Measurements from ENCODE around the gene C20orf202. TPM values are rescaled to one million over a fixed set of nuclear protein-coding genes. Genes with fewer than 3 reads are reported as not detected.

The C20orf202 gene
- total and polyA plus RNA-seq, 8 donors: 0.13 to 0.23 (median 0.16) TPM; not detected in 4

- Histone ChIP-seq H3K36me3 (no peaks in the 10 kb centered on the region), H3K4me3 (no peak overlapping the region), H3K27ac (no peak overlapping the region), H3K9me3 (no peaks in the 10 kb centered on the region), H3K4me1 (no peaks in the 10 kb centered on the region), H3K27me3 (no peaks in the 10 kb centered on the region)
- 76 to 80% methylated on average over 7 of the region's 7 CpGs for WGBS, 2 donors
- no peak for FAIRE-seq
- TF ChIP-seq CTCF (IDR thresholded peaks at IDR 0.05): no peak
- DNase-seq: no peak
- no peak for ATAC-seq
- intact Hi-C loops (cut with DNase I): loop anchor here in 1 of 3 donors (10.0 kb wide), 1 partner anchor 383 kb away; no protein-coding TSS in a partner anchor
Measured at GRCh38 chr20:1197801-1198200, 5.5 kb upstream of the C20orf202 start.

DNA sequence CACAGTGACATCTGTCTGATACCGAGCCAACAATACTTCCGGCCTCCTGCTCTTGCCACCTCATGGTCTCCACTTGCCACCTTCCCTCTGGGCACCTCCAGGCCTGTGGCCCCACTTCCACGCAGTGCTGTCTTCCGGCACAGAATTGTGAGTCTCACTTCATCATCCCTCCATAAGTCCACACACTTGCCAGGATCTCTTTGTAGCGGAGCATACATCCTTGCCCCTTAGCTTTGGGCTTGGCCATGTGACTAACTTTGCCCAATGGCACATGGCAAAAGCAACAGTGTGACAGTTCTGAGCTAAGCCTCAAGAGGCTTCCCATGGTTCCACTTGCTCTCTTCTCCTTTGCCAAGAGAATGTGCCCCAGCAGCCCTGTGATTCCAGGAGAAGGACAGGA is 4.5 kb upstream of the C20orf202 start:
- DNase-seq (no peak), ATAC-seq (no peak), FAIRE-seq (no peak)
- Histone ChIP-seq H3K4me3 (no peak overlapping the region), H3K4me1 (no peaks in the 10 kb centered on the region), H3K36me3 (no peaks in the 10 kb centered on the region), H3K27me3 (no peaks in the 10 kb centered on the region), H3K27ac (no peak overlapping the region), H3K9me3 (no peaks in the 10 kb centered on the region)
- no peak for TF ChIP-seq CTCF (IDR thresholded peaks at IDR 0.05)
- WGBS, 2 donors: 74 to 87% methylated on average over 5 of the region's 5 CpGs
- intact Hi-C loops (cut with DNase I): loop anchor here in 1 of 3 donors (10.0 kb wide), 1 partner anchor 384 kb away; no protein-coding TSS in a partner anchor

GRCh38 chr20:1199212-1199873 is 3.9 kb upstream of the C20orf202 start:
- H3K27ac ChIP-seq: no peak overlapping the region
- H3K36me3 ChIP-seq: no peaks in the 10 kb centered on the region
- 61 to 62% methylated on average over 7 of the region's 7 CpGs for WGBS, 2 donors
- H3K27me3 ChIP-seq: no peaks in the 10 kb centered on the region
- H3K4me1 ChIP-seq: no peaks in the 10 kb centered on the region
- FAIRE-seq (no peak), DNase-seq (no peak), ATAC-seq (no peak)
- H3K4me3 ChIP-seq: no peak overlapping the region
- no peak for TF ChIP-seq CTCF (IDR thresholded peaks at IDR 0.05)
- intact Hi-C loops (cut with DNase I): loop anchor here in 1 of 3 donors (10.0 kb wide), 1 partner anchor 385 kb away; no protein-coding TSS in a partner anchor
- H3K9me3 ChIP-seq: no peaks in the 10 kb centered on the region

DNA sequence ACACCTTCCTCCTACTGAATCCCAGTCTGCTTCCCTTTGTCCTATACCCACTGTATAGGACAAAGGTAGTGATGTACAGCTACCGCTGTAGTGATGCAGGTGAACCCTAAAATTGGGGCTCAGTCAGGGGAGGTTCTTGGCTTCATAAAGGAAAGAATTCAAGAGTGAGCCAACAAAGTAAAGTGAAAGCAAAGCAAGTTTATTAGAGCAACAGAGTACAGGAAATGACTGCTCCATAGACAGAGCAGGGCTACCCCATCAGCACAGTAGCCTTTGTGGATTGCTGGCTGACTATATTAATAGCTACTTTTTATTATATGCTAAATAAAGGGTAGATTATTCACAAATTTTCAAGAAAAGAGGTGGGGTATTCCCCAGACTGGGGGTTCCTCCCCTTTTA is 3.3 kb upstream of the C20orf202 start:
- 92 to 96% methylated on average over 1 of the region's 1 CpG for WGBS, 2 donors
- no peak for FAIRE-seq
- Histone ChIP-seq H3K9me3 (no peaks in the 10 kb centered on the region), H3K36me3 (no peaks in the 10 kb centered on the region), H3K27ac (no peak overlapping the region), H3K4me1 (no peaks in the 10 kb centered on the region), H3K4me3 (no peak overlapping the region), H3K27me3 (no peaks in the 10 kb centered on the region)
- DNase-seq: no peak
- intact Hi-C loops (cut with DNase I): loop anchor here in 1 of 3 donors (10.0 kb wide), 1 partner anchor 385 kb away; no protein-coding TSS in a partner anchor
- no peak for ATAC-seq
- no peak for TF ChIP-seq CTCF (IDR thresholded peaks at IDR 0.05)

DNA sequence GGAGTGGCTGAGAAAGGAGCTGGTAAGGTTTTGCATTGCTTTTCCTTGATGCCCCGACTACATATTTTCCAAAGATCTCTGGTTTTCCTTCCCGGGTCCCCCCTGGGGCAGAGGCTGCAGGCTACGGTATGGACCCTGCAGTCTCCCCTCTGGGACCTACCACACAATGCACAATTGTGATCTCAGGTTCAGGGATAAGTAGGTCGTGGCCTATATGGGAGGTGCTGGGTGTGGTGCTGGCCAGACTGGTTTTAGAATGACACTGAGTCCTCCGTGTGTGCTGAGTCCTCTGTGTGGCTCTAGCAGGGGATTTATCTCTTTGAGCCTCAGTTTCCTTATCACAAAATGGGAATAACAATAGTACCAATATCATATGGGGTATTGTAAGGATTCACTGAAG is 376 bp downstream of the C20orf202 start:
- H3K27me3 ChIP-seq: no peaks in the 10 kb centered on the region
- no peaks in the 10 kb centered on the region for H3K36me3 ChIP-seq
- H3K4me3 ChIP-seq: no peak overlapping the region
- intact Hi-C loops (cut with DNase I): no loop called here
- H3K27ac ChIP-seq: no peak overlapping the region
- DNase-seq: no peak
- no peak for FAIRE-seq
- no peak for TF ChIP-seq CTCF (IDR thresholded peaks at IDR 0.05)
- ATAC-seq: no peak
- H3K9me3 ChIP-seq: no peaks in the 10 kb centered on the region
- H3K4me1 ChIP-seq: no peaks in the 10 kb centered on the region
- WGBS, 2 donors: 38 to 40% methylated on average over 5 of the region's 5 CpGs

Measured in pancreas (tissue), 10 donors.